HFF-Myc (cell line): Measurements from ENCODE around the gene ZFPM1.

Source experiments
- DNase-seq: peaks from one replicate; pipeline ENCODE4 v3.0.0-alpha.2; 2011; ENCODE audit warnings: low read depth; ENCODE audit errors: extremely low read depth
- H3K4me3 ChIP-seq: replicated peaks from 2 replicates; pipeline ENCODE4 v1.5.1; 2011; ENCODE audit warnings: low read depth, mild to moderate bottlenecking, control low read depth, low read length
- TF ChIP-seq, protein P1 (sequence below): IDR thresholded peaks from 2 replicates; pipeline ENCODE4 v1.5.1; 2012; ENCODE audit warnings: mild to moderate bottlenecking, low read depth, low read length, control low read depth; ENCODE audit errors: missing control alignments

The ZFPM1 gene

DNA sequence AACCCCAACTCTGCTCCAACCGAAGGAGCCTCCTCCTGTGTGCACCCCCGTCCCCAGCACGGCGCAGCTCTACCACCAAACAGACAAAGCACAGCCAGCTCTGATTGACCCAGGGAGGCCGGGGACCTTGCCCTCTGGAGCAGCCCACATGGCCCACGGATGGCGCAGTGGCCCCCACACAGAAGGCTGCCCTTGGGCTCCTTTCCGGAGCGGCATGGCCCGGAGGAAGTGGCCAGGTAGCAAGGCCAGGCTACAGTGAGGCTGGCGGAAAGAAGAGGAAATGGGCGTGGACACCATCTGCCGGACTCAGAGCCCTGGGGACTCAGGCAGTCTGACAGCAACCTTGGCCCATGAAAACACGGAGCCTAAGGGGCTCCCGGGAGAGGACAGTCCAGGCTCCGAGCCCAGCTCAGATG, 97.2 kb downstream of the ZFPM1 start:
- H3K4me3 ChIP-seq: no peak overlapping the region
- DNase-seq: no peak
- TF ChIP-seq, protein P1, sequence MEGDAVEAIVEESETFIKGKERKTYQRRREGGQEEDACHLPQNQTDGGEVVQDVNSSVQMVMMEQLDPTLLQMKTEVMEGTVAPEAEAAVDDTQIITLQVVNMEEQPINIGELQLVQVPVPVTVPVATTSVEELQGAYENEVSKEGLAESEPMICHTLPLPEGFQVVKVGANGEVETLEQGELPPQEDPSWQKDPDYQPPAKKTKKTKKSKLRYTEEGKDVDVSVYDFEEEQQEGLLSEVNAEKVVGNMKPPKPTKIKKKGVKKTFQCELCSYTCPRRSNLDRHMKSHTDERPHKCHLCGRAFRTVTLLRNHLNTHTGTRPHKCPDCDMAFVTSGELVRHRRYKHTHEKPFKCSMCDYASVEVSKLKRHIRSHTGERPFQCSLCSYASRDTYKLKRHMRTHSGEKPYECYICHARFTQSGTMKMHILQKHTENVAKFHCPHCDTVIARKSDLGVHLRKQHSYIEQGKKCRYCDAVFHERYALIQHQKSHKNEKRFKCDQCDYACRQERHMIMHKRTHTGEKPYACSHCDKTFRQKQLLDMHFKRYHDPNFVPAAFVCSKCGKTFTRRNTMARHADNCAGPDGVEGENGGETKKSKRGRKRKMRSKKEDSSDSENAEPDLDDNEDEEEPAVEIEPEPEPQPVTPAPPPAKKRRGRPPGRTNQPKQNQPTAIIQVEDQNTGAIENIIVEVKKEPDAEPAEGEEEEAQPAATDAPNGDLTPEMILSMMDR: no peak

DNA sequence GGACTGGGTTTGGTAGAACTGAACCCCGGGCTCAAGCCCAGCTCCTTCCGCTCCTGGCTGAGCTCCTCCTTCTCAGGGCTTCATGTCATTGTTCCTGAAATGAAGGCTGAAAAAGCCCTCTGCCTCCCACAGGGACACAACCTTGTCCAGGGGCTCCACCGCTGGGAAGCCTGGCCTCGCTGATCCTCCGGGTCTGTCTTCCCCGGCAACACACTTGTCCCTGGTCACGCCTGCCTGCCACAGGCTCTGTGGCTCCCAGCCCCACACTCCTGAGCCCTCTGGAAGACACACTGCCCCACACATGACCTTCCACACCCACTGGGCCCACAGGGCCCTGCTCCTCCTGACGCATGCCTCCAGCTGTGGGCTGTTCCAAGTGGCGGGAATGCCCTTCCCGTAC, 99.1 kb downstream of the ZFPM1 start:
- TF ChIP-seq, protein P1: no peak
- no peak overlapping the region for H3K4me3 ChIP-seq
- DNase-seq: no peak

DNA sequence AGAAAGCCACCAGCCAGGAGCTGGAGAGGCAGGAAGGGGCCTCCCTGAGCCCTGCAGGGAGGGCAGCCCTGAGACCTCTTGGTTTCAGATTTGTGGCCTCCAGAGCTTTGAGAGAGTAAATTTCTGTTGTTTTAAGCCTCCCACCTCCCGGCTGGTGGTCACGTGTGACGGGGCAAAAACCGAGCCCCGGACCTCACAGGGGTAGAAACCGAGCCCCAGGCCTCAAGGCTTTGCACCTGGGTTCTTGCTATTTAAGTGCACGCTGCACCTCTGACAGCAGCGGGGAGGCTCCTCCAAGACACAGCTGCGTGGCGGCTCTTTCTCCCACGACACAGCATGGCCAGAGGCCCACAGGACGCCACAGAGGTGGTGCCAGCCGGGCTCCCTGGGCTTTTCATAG, 99.7 kb downstream of the ZFPM1 start:
- TF ChIP-seq, protein P1: no peak
- DNase-seq: no peak
- no peak overlapping the region for H3K4me3 ChIP-seq

DNA sequence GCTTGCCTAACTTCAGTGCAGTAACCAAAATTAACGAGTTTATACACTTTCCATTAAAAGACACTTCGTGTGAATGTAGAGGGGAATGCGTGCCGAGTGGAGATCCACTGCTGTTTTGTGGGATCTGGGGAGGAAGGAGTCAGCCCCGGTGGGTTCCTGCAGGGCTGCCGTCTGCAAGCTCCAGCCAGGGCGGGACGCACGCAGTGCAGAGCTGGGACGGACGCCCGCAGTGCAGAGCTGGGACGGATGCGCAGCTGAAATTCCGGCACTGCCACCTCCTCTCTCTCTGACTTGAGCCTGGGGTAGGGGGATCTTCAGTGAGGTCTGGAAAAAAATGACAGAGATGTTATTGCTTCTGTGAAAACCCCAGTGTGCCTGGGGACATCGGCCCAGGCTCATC, 100.7 kb downstream of the ZFPM1 start:
- TF ChIP-seq, protein P1: no peak
- no peak for DNase-seq
- no peak overlapping the region for H3K4me3 ChIP-seq

DNA sequence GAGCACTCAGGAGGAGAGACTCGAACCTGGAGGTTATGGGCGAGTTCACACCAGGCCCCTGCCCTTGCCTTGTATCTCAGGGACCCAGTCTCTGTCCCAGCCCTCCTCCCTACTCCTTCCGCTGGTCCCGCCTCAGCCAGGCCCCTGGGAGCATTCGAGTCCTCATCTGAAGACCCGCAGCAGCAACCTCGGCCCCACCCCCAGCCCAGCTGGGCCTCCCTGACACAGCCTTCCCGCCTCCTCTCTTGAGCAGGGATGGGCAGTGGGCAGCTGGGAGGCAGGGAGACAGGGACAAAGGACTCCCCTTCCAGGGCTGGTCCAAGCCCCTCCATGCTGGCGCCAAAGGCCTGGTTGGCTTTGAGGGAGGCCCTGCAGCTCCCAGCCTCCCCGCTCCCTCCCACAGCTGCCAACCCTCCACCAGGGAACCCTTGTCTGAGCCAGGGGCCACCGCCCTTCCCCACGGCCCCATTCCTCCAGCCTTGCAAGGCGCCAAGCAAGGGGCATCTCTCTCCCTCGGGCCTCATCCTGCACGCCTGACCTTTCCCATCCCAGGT, 101.7 kb downstream of the ZFPM1 start:
- no peak overlapping the region for H3K4me3 ChIP-seq
- TF ChIP-seq, protein P1: no peak
- no peak for DNase-seq

DNA sequence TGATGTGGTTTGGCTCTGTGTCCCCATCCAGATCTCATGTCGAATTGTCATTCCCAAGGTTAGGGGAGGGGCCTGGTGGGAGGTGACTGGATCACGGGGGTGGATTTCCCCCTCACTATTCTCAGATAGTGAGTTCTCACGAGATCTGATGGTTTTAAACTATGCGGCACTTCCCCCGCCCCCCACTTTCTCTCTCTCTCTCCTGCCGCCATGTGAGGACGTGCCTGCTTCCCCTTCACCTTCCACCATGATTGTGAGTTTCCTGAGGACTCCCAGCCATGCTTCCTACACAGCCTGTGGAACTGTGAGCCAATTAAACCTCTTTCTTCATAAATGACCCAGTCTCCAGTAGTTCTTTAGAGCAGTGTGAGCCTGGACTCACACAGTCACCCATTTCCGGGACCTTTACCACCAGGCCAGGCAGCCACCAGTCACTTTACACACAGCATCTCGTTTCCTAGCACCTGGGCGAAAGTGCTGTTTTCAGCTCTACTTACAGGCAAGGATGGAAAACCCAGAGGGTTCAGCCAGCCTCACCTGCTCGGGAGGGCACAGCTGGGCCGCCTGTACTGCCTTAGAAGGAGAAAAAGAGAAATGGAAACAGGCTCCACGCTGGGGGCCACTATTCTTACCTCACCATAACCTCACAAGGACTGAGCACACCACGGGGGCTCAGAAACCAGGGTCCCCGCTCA, 103.4 kb downstream of the ZFPM1 start:
- DNase-seq: no peak
- no peak overlapping the region for H3K4me3 ChIP-seq
- TF ChIP-seq, protein P1: no peak
